Urothelium cell line (cell line): Measurements from ENCODE around the gene DCP2.

Experiments
- DNase-seq: peaks from one replicate; pipeline ENCODE4 v3.0.0; 2011; ENCODE audit warnings: low spot score, mixed read lengths
- FAIRE-seq: peaks from 2 replicates; lab custom pipeline; 2011; peaks lifted over from hg19 to GRCh38; lab: Jason Lieb, UNC

Gene DCP2

DNA sequence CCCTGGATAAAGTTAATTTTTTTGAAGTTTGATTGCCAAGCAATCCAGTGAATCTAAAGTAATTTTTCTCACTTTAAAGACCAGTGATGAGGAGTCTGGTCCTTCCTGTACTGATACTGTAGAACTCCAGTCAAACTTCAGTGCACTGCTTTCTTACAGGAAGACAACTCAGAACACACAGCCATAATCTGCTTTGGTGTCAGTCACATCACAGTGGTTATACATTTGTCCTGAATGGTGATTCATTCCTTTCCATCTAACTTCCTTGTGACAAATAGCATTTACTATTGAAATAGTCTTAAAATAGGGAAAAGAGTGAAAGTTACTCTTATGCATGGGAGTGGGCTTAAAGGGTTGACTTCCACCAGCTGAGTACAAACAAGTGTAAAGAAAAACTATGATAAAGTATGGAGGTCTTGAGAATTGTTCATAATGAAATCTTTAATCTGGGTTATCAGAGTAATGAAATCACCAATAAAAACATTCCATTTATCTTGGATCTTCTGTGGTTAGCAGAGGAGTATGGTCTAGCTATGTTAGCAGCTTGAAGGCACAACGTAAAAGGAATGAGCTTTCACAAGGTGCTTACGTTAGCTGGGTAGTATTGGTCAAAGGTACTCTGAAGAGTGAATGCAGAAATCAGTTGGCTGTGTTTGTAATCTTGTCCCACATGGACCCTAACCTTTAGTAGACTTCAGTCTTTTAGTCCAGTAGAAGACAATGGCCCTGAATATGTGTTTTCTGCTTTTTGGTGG, 41.5 kb downstream of the DCP2 start:
- FAIRE-seq = no peak
- DNase-seq = no peak

GRCh38 chr5:113020461-113021273, 44.1 kb downstream of the DCP2 start:
- no peak for FAIRE-seq
- DNase-seq = peak; percentile 57

DNA sequence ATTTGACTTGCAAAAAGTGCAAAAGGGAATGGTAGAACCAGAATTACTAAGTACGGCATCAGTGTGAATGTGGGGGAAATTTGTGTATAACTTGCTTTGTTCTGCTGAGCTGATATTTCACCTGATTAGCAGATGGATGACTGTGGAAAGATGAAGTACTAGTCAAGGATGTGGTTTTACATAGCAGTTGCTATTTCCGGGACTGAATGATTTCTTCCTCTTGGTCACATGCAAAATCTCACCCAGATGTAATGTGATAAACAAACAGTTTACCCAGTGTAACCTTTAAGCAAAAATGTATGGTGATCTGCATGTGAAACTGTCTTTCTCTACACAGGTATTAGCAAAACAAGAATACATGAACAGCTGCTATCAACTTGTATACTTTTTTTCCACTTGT, 46.1 kb downstream of the DCP2 start:
- DNase-seq = no peak
- FAIRE-seq = no peak

GRCh38 chr5:113024076-113024697, 47.6 kb downstream of the DCP2 start:
- DNase-seq (no peak), FAIRE-seq (no peak)

- DNase-seq (no peak), FAIRE-seq (no peak)
Observed at GRCh38 chr5:113025596-113025995, 49.0 kb downstream of the DCP2 start.

DNA sequence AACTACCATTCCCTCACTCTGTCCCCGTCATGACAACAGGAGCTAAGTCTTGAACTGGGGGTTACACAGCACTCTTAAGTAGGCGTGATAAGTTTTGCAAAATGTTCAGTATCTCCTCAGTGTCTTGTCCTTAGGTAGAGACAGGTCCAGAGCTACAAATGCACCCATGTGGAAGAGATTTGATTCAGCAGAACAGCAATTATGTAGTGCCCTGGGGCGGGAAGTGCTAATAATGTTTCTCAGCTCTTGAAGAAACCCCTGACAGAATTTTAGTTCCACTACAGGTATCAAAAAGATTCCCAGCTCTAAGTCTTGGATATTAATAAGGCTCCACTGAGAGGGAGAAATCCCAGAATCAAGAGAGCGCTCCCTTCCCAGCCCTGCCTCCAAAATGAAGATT, 49.6 kb downstream of the DCP2 start:
- no peak for FAIRE-seq
- DNase-seq = no peak

DNA sequence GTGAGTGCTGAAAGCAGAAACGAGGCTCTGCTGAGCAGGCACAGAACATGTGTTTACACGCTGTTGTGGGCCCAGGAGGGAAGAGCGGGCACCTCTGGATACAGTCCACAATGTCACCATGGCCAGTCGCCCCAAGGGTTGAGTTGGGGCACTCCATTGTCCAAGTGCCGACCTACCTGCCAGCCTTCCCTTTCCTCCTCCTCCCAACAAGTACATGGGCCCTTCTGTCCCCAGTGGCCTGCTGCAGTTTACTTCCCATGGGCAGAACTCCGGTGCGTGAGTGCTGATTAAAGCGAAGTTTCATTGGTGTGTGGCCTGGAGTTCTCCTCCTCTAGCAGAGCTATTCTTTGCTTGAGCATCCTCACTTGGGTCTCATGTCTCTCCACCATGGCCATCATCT, 50.4 kb downstream of the DCP2 start:
- DNase-seq (no peak), FAIRE-seq (no peak)

DNA sequence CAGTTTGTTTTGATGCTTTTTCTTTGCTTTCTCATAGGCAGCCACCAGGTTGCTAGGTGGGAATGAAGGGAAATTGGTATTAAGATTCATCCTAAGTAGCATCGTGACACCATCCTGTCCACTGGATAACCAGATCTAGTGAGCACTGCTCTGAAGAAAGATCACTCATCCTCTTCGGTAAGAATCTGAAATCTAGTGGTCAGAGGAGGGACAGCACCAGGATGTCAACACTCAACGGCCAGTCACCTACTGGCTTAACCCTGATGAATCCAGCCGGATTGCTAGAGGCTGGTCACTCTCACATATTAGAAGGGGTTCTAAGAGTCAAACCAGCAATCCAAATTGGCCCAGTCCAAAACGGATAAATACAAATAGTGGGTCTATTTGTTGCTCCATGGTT, 50.8 kb downstream of the DCP2 start:
- DNase-seq = no peak
- FAIRE-seq = no peak

GRCh38 chr5:113029614-113030013, 53.0 kb downstream of the DCP2 start:
- FAIRE-seq = no peak

DNA sequence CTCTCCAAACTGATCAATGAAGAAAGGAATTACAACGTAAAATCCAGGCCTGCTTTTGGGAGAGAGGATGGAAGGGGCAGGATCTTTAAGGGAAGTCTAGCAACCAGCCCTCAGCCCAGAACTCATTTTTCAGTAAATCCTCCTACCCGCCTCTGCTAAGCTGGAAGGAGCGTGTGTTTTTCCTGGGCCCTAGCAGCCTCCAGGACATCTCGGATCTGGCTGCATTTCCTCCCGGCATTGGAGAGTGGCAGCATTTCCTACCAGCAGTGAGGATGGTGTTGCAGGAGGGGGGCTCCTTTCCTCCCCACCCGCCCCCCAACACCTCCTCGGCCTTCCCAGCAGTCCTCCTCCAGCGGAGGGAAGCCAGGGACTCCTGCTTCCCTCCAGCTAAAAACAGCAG, 54.5 kb downstream of the DCP2 start:
- DNase-seq = no peak
- FAIRE-seq = no peak

More at GRCh38 chr5:113029614-113030013, 53.0 kb downstream of the DCP2 start:
- no peak for DNase-seq

GRCh38 chr5:113031557-113031956, 55.0 kb downstream of the DCP2 start:
- DNase-seq (no peak), FAIRE-seq (no peak)

GRCh38 chr5:113034182-113034773, 57.7 kb downstream of the DCP2 start:
- FAIRE-seq = no peak

DNA sequence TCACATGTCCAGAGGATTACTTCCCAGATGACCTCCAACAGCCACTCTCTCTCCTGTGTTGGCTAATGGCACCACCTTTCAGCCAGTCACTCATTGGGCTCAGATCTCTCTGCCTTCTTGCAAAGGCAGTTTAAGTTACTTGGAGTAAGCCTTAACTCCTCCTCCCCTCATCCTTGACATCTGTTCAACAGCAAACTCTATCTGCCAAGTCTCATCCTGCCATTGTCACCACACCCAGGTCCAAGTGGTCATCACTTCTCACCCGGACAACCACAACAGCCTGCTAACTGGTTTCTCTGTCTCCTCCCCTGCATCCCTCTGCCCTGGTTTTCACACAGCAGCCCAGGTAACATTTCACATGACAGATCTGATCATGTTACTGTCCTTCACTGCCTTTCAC, 58.5 kb downstream of the DCP2 start:
- DNase-seq (no peak), FAIRE-seq (no peak)

More at GRCh38 chr5:113034182-113034773, 57.7 kb downstream of the DCP2 start:
- no peak for DNase-seq

DNA sequence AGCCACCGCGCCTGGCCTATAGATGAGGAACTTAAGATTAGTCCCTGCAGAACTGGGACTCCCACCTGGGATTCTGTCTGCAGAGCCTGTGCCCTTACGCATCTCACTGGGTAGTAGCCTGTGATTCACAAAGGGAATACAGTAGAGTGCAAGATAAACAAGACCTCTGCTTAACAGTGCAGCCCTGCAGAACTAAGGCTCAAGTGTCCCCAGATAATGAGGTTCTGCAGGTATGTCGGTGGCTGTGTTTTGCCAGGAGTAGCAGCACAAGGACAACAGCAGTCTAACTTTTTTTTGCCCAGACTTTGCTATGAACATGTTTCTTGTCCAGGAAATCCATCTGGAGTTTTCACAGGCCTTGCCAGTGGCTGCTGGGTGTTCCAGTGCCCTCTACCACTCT, 59.7 kb downstream of the DCP2 start:
- no peak for DNase-seq
- FAIRE-seq = no peak

- no peak for FAIRE-seq
Observed at GRCh38 chr5:113036826-113037225, 60.2 kb downstream of the DCP2 start.

GRCh38 chr5:113038136-113038535, 61.5 kb downstream of the DCP2 start:
- DNase-seq (no peak), FAIRE-seq (no peak)

More at GRCh38 chr5:113036826-113037225, 60.2 kb downstream of the DCP2 start:
- DNase-seq = no peak

DNA sequence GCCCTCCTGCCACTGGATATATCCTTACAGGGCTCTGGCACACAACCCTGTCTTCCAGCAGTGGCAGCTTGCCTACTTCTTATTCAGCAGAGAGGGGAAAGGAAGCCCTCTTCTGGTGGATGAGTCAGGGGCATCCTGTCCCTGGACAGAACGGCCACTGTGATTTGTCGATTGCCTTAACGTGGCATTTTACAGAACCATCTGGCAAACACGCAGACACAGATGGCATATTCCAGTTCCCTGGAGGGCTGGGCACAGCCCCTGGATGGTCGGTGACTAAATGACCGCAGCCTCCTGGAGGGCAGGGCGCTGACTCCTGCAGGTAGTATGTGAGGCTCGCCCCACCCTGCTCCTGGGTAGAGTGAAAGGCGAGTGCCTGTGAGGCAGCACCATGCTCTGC, 62.1 kb downstream of the DCP2 start:
- no peak for DNase-seq
- no peak for FAIRE-seq

DNA sequence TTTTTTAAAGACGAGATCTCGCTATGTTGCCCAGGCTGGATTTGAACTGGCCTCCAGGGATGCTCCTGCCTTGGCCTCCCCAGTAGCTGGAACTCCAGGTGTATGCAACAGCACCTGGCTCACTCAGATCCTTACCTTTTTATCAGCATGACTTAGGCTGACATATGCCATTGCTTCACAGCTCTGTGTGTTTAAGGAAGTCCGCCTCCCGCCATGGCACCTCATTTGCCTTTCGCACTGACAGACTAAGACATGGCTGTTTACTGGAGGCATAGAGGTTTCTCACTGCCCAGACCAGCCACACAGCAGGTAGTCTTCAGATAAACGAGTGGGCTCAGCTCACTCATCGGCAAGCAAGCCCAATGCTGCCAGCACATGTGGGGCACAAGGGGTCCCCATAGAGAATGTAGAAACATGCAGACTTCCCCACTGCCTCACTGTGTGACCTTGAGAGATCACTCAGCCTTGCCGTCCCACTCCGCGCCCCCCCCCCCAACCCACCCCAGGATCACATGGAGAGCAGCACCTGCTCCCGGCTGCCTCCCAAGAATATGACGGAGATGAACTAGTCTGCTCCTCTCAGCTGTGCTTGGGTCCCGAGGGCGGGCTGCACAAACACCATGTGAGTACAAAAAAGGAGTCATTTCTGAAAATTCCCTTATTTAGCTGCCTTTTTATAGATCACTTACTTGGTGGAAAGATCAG, 62.8 kb downstream of the DCP2 start:
- no peak for FAIRE-seq
- no peak for DNase-seq

- DNase-seq (no peak), FAIRE-seq (no peak)
Observed at GRCh38 chr5:113039934-113040285, 63.3 kb downstream of the DCP2 start.

DNA sequence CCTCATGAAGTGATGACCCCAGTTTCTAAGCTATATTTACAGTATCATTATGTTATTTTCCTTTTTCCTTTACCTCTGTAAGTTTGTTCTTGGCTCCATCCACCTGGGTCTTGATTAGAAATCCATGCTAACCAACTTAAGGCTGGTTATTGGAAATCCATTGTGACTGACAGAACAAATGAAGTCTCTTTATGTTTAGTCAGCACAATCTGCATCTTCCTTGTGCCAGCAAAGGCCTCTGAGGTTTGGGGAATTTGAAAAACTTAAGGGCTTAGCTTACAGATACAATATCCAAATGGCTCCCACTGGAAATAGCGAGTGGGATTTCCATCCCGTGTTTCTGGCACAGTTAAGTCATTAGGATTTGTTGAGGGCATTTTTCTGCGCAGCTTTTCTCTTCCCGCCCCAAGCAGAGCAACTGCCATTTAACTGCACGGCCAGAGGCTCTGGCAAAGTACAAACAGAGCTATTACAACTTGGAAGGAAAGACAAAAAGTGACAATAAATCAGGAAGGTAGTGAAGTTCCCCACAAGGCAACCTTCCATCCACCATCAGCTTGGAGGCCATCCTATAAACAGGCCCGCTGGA, 64.2 kb downstream of the DCP2 start:
- FAIRE-seq (no peak), DNase-seq (no peak)
